Nucleus accumbens (tissue), 56 donors: ENCODE measurements around the gene RBP3.

Experiments used
- DNase-seq, 56 donors: peaks; one replicate each; lab custom pipeline; 2025; lab: John Stamatoyannopoulos, UW

The RBP3 gene

DNA sequence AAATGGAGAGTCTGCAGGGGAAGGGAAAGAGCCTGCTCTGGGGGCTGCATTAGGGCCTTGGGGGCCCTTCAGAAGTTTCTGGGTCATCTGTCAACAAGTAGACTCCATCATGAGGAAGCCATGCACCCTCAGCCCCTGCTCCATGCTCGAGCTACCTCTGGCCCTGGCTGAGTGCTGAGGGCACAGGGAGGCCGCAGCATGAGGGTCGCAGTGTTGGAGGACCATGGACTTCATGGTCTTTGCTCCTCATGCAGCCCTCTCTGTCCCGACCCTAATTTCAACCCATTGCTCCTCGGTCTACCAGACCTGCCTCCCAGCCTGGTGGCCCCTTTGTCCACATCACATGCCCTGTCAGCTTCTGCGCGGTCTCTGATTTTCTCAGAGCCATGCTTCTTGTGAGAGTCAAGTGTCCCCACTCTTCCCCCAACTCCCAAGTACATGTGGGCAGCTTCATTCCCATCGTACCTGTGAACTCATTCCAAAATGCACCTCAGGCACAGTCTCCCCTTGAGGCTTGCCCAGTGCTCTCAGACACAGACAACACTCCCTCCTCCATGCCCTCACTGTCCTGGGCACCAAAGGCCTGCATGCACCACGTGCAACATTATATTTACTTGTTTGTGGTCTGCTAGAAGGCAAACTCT lies 21.2 kb downstream of the RBP3 start:
- DNase-seq, result no peak

DNA sequence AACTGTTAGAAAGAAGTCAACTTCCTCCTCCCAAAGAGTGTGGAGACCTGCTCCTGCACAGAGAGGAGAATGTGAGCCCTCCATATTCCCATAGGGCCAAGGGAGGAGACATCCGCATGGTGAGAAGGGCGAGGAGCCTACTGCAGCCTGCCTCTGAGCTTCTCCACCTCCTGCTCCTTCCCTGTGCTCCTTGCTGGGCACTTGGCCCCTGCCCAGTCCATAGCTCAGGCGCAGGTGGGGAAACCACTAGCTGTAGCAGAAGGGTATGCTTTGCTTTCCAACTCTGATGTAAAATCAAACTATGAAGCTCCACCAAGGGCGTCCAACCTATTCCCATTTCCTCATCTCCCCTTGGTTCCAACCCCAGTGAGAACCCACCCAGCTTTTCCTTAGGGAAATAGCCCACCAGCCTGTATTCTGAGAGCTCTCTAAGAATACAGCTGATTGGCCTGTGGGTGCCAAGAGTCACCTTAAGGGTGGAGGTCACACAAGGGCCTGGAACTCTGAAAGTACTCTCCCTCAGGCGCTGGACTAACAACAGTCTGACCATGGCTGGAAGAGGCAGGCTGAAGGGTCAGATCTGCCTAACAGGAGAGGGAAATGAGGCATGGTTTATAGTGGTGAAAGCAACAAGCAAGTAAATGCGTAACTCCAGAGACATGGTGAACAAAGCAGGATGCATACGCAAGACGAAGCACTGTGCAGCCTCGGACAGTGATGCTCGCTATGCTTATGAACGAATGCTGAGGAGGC lies 22.0 kb downstream of the RBP3 start:
- no peak for DNase-seq

GRCh38 chr10:47370878-47371277 lies 22.7 kb downstream of the RBP3 start:
- DNase-seq, result no peak

GRCh38 chr10:47371629-47372485 lies 23.7 kb downstream of the RBP3 start:
- DNase-seq, result no peak

GRCh38 chr10:47372726-47373125 lies 24.6 kb downstream of the RBP3 start:
- DNase-seq, result no peak

- no peak for DNase-seq
Observed at GRCh38 chr10:47374611-47375536, 26.7 kb downstream of the RBP3 start.

GRCh38 chr10:47376522-47377220 lies 28.5 kb downstream of the RBP3 start:
- DNase-seq, result no peak

- DNase-seq, result no peak
Observed at GRCh38 chr10:47378183-47378510, 30.0 kb downstream of the RBP3 start.

DNA sequence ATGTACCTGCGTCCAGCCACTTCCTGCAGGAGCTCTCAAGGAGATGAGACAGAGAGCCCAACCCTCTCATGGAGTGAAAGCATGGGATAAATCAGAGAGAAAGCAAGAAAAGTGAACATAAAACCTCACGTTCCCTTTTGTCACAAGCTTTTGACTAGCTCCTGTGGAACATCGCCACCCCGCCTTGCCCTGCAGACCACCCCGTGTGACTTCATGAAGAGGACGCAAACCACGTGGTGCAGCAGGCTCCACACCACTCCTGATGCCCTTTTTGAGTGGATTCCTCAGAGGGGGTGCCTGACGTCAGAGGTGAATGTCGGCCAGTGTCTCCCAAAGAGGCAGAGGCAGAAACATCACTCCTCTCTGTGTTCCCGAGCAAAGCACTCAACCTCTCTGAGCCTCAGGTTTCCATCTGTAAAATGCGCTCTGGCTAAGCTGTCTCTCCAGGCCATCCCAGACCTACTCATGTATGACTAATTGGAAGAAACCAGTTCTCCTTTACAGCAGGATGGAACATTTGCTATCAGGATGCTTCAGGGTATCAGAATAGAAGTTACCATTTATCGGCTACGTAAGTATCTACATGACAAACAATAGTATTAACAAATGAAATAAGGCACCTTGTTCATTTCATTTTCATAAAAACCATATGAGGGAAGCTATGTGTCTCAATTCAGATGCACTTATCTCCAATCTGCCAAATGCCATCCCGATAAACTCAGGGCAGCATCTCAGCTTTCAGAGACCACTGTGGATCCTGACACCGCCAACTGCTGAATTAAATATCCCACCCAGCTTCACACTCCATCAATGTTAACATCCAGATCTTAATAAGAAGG lies 30.7 kb downstream of the RBP3 start:
- DNase-seq, result peak in 1 of 56 donors; percentile 13

- DNase-seq, result peak in 1 of 56 donors; percentile 56
Observed at GRCh38 chr10:47379445-47379785, 31.3 kb downstream of the RBP3 start.

DNA sequence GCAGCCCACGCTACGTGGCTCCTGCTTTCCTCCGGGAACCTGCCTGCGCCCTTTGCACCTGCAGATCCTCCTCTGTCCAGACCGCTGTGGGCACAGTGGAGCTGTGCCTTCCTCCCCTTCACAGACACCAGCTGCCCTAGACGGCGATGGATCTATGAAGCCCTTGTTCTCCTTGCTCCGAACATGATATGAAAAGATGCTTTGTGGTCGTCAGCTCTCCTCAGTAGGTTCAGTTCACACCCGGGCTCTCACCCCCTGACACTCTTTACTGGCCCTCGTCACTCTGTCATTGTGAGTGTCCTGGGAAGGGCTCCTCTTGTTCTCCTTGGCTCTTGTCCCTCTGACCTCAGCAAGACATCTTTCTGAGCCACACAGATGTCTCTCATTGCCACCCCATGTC lies 31.7 kb downstream of the RBP3 start:
- peak in 50 of 56 donors; percentile 17 to 84 (median 66) for DNase-seq

- peak in 1 of 56 donors; percentile 46 for DNase-seq
Observed at GRCh38 chr10:47380341-47381102, 32.4 kb downstream of the RBP3 start.

DNA sequence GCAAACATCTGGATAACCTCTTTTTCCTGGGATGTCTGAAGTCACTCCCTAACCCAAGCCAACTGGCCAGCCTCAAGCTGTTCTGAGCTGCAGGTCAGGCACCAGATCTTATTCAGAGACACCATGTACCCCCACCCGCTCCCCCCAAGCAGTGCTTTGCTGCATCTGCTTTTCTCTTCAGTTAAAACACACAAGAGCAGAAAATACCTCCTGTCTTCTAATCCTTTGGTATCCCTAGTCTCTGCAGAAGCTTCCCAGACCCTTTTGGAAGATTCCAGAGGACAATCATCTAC lies 32.9 kb downstream of the RBP3 start:
- no peak for DNase-seq

- peak in 28 of 56 donors; percentile 18 to 64 (median 45) for DNase-seq
Observed at GRCh38 chr10:47381427-47382379, 33.5 kb downstream of the RBP3 start.

GRCh38 chr10:47383261-47384147 lies 35.3 kb downstream of the RBP3 start:
- DNase-seq, result no peak
